WI38 (cell line): ENCODE data around the gene CLSTN1.

Experiments used
- H3K4me3 ChIP-seq: 2 replicates; pipeline ENCODE4 v1.5.1; 2011; ENCODE audit warnings: low read depth, mild to moderate bottlenecking, control low read depth, low read length
- CTCF ChIP-seq: IDR thresholded peaks from 2 replicates; pipeline ENCODE4 v1.5.1; 2012; ENCODE audit warnings: low read depth, mild to moderate bottlenecking, control low read depth, low read length

Gene CLSTN1

GRCh38 chr1:9869831-9870251 is 46.1 kb upstream of the CLSTN1 start:
- no peak overlapping the region for H3K4me3 ChIP-seq
- no peak for TF ChIP-seq CTCF

DNA sequence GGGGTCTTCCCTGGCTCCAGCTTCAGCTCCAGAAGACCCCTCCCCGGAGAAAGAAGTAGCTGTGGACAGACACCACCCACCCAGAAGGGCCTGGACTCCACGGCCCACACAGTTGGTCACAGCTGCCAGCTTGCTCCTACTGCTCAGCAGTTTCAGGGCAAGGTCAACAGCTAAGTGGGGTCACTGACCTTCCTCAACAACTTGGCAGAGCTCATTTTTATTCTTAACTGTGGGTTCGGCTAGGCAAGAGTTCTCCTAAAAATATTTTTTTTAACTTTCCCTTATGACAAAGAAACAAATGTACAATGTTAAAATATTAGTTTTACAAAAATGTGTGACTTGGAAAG is 44.5 kb upstream of the CLSTN1 start:
- TF ChIP-seq CTCF: no peak
- H3K4me3 ChIP-seq: no peak overlapping the region

GRCh38 chr1:9867408-9868243 is 43.9 kb upstream of the CLSTN1 start:
- peak; percentile 96 for TF ChIP-seq CTCF
- H3K4me3 ChIP-seq: no peak overlapping the region

GRCh38 chr1:9866836-9867235 is 43.1 kb upstream of the CLSTN1 start:
- no peak overlapping the region for H3K4me3 ChIP-seq
- TF ChIP-seq CTCF: no peak

GRCh38 chr1:9865724-9866123 is 42.0 kb upstream of the CLSTN1 start:
- TF ChIP-seq CTCF: no peak
- H3K4me3 ChIP-seq: no peak overlapping the region

GRCh38 chr1:9863371-9863770 is 39.6 kb upstream of the CLSTN1 start:
- no peak overlapping the region for H3K4me3 ChIP-seq
- TF ChIP-seq CTCF: no peak

DNA sequence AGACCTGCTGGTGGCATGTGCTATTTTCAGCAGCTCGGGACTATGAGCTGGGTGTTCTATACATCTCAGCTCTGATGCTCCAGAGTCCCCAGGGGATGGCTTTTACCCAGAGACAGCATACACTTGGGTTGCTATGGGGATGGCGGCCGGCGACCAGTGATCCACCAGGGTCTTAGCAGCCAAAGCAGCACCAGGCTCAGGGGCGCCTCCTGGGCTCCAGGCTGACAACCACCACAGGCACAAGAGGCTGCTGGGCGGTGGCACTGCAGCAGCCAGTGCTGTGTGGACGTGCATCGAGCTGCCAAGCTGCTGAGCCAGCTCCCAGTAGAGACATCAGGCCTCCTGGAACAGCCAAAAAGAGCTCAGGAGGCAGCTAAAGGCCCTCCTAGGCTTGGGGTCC is 37.6 kb upstream of the CLSTN1 start:
- no peak for TF ChIP-seq CTCF
- no peak overlapping the region for H3K4me3 ChIP-seq
